ENCODE data around the gene NOS1AP.

DNA sequence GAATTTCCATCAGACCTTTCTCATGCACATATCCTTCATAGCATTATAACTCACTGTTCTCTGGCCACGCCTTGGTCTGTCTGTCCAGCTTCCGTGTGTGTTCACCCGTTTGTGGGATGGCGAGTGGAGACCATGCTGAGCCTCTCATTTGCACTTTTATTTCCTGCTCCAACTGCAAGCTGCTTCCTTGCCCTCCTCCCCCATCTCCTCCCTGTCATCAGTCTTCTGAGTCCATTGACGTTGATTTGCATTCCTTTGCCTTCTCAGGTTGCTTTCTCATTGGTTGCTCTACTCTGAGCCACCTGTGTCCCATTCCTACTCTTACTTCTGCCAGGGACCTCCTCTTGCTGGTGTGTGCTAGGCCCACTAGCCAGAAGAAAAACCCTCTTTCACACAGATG, 146.4 kb downstream of the NOS1AP start:
- TF ChIP-seq ZFX (IDR thresholded peaks at IDR 0.05) = no peak
- TF ChIP-seq, protein P1, sequence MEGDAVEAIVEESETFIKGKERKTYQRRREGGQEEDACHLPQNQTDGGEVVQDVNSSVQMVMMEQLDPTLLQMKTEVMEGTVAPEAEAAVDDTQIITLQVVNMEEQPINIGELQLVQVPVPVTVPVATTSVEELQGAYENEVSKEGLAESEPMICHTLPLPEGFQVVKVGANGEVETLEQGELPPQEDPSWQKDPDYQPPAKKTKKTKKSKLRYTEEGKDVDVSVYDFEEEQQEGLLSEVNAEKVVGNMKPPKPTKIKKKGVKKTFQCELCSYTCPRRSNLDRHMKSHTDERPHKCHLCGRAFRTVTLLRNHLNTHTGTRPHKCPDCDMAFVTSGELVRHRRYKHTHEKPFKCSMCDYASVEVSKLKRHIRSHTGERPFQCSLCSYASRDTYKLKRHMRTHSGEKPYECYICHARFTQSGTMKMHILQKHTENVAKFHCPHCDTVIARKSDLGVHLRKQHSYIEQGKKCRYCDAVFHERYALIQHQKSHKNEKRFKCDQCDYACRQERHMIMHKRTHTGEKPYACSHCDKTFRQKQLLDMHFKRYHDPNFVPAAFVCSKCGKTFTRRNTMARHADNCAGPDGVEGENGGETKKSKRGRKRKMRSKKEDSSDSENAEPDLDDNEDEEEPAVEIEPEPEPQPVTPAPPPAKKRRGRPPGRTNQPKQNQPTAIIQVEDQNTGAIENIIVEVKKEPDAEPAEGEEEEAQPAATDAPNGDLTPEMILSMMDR (conservative IDR thresholded peaks at IDR 0.05) = no peak

All from C4-2B (cell line).